ENCODE data around the gene GPER1. TPM values are rescaled to one million over a fixed set of nuclear protein-coding genes. Genes with fewer than 3 reads are reported as not detected.

The GPER1 gene
- total RNA-seq, 2 donors from 2014 or later: 0.25 TPM; not detected in 1

DNA sequence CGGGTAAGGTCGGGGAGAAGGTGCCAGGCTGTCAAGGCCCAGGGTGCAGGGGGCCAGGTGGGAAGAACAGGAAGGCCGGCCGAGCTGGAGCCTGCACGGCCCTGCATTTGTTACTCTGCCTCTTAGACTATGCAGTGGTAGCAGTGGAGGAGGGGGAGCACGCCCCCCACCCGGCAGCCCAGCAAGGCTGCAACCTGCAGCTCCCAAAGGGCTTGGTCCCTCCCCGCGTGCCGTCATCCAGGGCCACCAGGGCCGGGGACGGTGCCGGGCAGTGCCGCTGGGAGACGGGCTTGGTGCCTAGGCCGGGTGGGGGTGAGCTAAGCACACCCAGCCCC, 7.0 kb upstream of the GPER1 start:
- H3K27ac Mint-ChIP-seq: no peak overlapping the region
- ATAC-seq (no peak), DNase-seq (no peak)
- no peak overlapping the region for H3K4me3 Mint-ChIP-seq
- no peaks in the 10 kb centered on the region for H3K9me3 ChIP-seq (ENCODE audit: control insufficient read depth, low read length, poor library complexity, severe bottlenecking)
- H3K27me3 Mint-ChIP-seq: no peaks in the 10 kb centered on the region
- H3K4me1 Mint-ChIP-seq: peaks cover 2% of the 10 kb centered on the region
- no peaks in the 10 kb centered on the region for H3K36me3 Mint-ChIP-seq (ENCODE audit: low read depth)

DNA sequence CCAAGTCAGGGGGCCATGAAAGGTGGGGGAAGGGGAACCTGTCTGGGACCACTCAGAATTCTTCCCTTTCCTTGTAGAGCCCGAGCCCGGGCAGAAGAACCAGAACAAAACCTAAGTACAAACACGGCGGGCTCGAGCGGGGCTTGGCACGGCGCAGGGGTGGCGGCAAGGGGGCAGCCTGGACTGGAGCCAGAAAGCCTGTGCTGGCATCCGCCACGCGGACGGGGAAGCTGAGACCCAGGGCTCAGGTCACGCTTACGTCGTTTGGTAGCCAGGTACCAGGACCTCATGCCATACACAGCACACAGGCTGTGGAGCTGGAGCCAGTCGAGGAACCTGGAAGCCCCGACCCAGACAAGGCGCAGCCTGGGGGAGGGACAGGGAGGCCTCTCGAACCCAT, 6.6 kb upstream of the GPER1 start:
- no peak overlapping the region for H3K27ac Mint-ChIP-seq
- DNase-seq: no peak

DNA sequence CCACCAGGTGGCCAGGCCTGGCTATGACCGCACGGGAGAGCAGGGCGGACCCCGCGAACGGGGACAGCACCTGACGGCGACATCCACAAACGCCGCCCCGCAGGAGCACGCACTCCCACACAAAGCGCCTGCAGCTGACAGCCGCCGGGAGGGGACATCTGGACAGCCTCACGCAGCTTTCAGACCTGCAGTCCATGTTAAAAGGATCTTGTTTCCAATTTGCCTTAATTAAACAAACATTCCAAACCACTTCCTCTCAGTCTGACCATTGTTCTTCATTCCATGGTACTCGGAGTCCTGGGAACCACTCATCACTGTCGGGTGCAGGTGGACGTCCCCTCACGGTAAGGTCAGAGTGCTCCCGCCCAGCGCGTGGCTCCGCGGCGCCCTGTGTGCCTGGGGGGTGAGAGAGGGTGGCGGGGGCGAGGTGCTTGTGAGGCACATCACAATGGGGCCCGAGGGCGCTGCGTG, 5.9 kb upstream of the GPER1 start:
- ATAC-seq (no peak), DNase-seq (no peak)
- H3K27ac Mint-ChIP-seq: no peak overlapping the region

More for the DNA sequence above, 6.6 kb upstream of the GPER1 start:
- peaks cover 2% of the 10 kb centered on the region for H3K4me1 Mint-ChIP-seq
- no peak overlapping the region for H3K4me3 Mint-ChIP-seq
- ATAC-seq: no peak
- no peaks in the 10 kb centered on the region for H3K9me3 ChIP-seq (ENCODE audit: control insufficient read depth, low read length, poor library complexity, severe bottlenecking)
- H3K27me3 Mint-ChIP-seq: no peaks in the 10 kb centered on the region
- no peaks in the 10 kb centered on the region for H3K36me3 Mint-ChIP-seq (ENCODE audit: low read depth)

DNA sequence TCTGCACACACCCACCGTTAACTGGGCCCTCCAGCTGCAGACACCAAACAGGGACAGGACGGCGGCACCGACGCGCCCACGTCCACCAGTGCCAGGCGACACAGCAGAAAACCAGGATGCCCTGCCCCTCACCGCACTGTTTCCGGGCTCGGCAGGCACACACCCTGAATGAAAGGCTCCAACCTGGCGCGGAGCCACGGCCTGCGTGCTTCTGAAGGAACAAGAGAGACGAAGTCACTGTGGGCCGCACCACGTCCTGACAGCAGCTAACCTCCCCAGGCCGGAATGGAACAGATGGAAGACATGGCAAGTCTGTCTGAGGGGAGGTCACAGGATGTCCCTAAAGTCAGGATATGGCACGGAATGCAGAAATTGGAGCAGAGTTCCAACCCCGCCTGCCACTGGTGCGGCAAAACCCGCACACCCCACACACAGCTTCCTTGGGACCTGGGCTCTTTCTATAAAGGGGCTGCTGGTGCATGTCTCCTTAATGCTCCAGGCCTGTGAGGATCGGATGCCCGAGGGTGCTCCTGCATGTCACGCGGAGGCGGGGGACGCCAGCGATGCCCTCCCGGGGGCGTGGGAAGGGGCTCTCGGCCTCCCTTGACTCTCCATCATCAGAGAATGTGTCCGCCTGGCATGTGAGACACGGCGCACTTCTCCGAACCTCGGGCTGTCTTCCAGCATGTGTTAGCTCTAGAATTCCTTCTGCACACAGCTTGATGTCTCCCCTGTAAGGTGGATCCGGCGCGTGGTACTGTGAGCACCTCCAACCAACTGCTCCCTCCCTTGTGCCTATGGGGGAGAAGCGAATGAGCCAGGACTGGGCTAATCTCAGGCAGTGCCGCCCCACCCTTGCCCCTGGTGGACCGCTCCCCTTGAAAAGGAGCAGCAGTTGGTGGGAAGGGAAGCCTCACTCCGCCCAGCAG, 3.9 kb upstream of the GPER1 start:
- H3K36me3 Mint-ChIP-seq (ENCODE audit: low read depth): no peaks in the 10 kb centered on the region
- H3K27ac Mint-ChIP-seq: no peak overlapping the region
- no peaks in the 10 kb centered on the region for H3K9me3 ChIP-seq (ENCODE audit: control insufficient read depth, low read length, poor library complexity, severe bottlenecking)
- DNase-seq: no peak
- no peak overlapping the region for H3K4me3 Mint-ChIP-seq
- peaks cover 12% of the 10 kb centered on the region for H3K4me1 Mint-ChIP-seq
- ATAC-seq: no peak
- no peaks in the 10 kb centered on the region for H3K27me3 Mint-ChIP-seq

More for the DNA sequence above, 5.9 kb upstream of the GPER1 start:
- H3K4me1 Mint-ChIP-seq: peaks cover 7% of the 10 kb centered on the region
- H3K27me3 Mint-ChIP-seq: no peaks in the 10 kb centered on the region
- no peak overlapping the region for H3K4me3 Mint-ChIP-seq
- no peaks in the 10 kb centered on the region for H3K9me3 ChIP-seq (ENCODE audit: control insufficient read depth, low read length, poor library complexity, severe bottlenecking)
- no peaks in the 10 kb centered on the region for H3K36me3 Mint-ChIP-seq (ENCODE audit: low read depth)

DNA sequence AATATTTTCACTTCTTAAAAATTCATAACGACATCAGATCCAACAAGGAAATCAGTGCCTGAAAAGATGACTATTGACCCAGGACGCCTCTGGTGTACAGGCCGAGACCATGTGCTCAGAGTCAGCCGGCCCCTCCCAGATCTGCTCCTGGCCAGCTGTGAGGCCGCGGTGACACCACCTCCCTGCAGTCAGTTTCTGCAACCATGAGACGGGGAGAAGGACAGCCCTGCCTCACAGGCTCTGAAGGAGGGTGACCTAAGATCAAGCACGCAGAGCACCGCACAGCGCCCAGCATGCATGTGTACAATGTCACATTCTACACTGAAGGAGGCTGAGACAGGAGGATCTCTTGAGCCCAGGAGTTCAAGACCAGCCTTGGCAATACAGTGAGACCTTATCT, 2.6 kb upstream of the GPER1 start:
- H3K9me3 ChIP-seq (ENCODE audit: control insufficient read depth, low read length, poor library complexity, severe bottlenecking): no peaks in the 10 kb centered on the region
- Mint-ChIP-seq H3K36me3 (ENCODE audit: low read depth) (no peaks in the 10 kb centered on the region), H3K27me3 (no peaks in the 10 kb centered on the region), H3K4me3 (no peak overlapping the region), H3K27ac (no peak overlapping the region), H3K4me1 (peaks cover 12% of the 10 kb centered on the region)
- no peak for DNase-seq
- ATAC-seq: no peak

DNA sequence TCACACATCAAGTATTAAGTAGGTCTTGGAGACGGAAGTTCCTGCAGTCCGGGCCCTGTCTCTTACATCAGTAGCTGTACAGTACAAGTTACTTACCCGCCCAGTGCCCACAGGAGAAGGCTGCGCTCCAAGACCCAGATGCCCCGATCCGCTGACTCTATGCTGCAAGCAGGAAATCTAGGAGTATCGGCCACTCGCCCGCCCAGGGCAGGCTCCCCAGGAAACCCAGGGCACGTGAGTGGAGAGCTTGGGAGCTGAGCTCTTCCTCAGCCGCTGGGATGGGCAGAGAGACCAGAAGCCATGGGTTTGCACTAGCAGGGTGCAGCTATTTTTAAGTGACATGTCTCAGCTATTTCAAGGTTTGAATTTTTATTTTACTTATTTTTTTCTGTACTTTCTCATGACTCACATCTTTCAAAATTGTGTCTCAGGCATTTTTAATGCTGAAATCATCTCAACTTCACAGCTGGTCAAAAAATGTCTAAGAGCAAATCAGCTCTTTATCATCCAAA, 1.9 kb upstream of the GPER1 start:
- no peak for ATAC-seq
- no peaks in the 10 kb centered on the region for H3K9me3 ChIP-seq (ENCODE audit: control insufficient read depth, low read length, poor library complexity, severe bottlenecking)
- Mint-ChIP-seq H3K4me3 (no peak overlapping the region), H3K27me3 (no peaks in the 10 kb centered on the region), H3K27ac (no peak overlapping the region), H3K4me1 (peaks cover 12% of the 10 kb centered on the region), H3K36me3 (ENCODE audit: low read depth) (no peaks in the 10 kb centered on the region)
- no peak for DNase-seq

DNA sequence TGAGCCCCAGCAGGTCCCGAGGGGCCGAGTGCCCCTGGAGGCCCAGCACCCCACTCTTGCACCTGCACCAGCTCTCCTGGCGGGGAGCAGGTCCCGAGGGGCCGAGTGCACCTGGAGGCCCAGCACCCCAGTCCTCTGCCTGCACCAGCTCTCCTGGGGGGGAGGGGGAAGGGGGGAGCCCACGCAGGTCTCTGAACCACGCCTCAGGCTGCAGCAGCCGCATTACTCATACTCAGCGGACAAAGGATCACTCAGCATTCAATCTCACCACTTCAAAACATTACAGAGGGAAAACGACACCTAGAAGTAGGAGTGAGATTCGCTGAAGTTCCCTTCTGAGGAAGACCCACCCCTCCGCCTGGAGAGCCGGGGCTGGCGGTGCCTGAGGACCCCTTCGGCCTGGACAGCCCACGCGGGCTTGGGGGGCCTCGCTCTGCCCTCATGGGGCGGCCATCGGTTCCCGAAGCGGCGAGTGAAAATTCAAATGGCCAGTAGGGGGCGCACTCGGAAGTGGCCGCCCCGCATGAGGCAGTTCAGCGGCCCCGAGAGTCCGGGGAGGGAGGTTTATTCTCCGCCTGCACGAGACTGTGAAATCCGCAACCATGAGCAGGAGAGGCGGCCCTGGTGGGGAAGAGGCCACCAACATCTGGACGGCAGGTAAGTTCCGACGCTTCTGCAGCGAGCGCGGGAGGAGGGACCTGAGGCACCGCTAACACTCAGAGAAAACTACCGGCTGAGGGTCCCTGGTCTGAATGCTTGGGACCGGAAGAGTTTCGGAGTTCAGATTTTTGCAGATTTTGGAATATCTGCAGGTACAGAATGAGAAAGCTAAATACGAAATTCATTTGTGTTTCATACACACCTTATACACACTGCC, 1.1 kb upstream of the GPER1 start:
- peak; percentile 51 to 73 (median 65) for DNase-seq
- Mint-ChIP-seq H3K36me3 (ENCODE audit: low read depth) (peaks cover under 1% of the 10 kb centered on the region), H3K27ac (no peak overlapping the region), H3K4me3 (peak overlapping the region; percentile 73), H3K27me3 (no peaks in the 10 kb centered on the region), H3K4me1 (peaks cover 12% of the 10 kb centered on the region)
- no peaks in the 10 kb centered on the region for H3K9me3 ChIP-seq (ENCODE audit: control insufficient read depth, low read length, poor library complexity, severe bottlenecking)
- peak; percentile 84 for ATAC-seq

DNA sequence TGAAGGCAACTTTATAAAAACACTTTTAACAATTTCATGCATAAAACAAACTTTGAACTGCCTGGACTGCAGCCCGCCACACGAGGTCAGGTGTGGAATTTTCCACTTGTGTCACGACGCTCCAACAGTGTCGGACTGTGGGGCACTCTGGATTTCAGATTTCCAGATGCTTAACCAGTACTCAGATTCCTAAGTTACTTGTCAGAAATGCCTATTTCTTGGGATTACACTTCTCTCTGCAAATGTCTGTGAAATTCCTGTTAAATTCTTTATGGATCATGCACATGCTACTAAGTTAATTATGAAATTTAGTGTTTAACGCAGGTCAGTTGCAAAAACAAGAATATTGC, 473 bp upstream of the GPER1 start:
- no peaks in the 10 kb centered on the region for H3K9me3 ChIP-seq (ENCODE audit: control insufficient read depth, low read length, poor library complexity, severe bottlenecking)
- no peak for DNase-seq
- H3K4me3 Mint-ChIP-seq: no peak overlapping the region
- peaks cover 2% of the 10 kb centered on the region for H3K36me3 Mint-ChIP-seq (ENCODE audit: low read depth)
- no peak overlapping the region for H3K27ac Mint-ChIP-seq
- peaks cover 12% of the 10 kb centered on the region for H3K4me1 Mint-ChIP-seq
- no peak for ATAC-seq
- no peaks in the 10 kb centered on the region for H3K27me3 Mint-ChIP-seq

DNA sequence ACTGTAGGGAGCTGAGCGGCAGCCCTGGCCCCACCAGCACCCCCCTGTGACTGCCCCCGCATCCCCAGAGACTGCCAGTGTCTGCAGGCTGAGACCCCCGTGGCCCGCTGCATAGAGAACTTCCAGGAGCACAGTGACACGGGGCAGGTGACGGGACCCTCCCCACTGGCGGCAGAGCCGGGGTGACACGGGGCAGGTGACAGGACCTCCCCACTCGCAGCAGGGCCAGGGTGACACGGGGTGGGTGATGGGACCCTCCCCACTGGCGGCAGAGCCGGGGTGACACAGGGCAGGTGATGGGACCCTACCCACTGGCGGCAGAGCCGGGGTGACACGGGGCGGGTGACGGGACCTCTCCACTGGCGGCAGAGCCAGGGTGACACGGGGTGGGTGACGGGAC, 2.3 kb downstream of the GPER1 start:
- DNase-seq (no peak), ATAC-seq (no peak)
- Mint-ChIP-seq H3K4me1 (peaks cover 14% of the 10 kb centered on the region), H3K4me3 (no peak overlapping the region), H3K27ac (no peak overlapping the region), H3K27me3 (no peaks in the 10 kb centered on the region), H3K36me3 (ENCODE audit: low read depth) (peaks cover 4% of the 10 kb centered on the region)
- no peaks in the 10 kb centered on the region for H3K9me3 ChIP-seq (ENCODE audit: control insufficient read depth, low read length, poor library complexity, severe bottlenecking)

DNA sequence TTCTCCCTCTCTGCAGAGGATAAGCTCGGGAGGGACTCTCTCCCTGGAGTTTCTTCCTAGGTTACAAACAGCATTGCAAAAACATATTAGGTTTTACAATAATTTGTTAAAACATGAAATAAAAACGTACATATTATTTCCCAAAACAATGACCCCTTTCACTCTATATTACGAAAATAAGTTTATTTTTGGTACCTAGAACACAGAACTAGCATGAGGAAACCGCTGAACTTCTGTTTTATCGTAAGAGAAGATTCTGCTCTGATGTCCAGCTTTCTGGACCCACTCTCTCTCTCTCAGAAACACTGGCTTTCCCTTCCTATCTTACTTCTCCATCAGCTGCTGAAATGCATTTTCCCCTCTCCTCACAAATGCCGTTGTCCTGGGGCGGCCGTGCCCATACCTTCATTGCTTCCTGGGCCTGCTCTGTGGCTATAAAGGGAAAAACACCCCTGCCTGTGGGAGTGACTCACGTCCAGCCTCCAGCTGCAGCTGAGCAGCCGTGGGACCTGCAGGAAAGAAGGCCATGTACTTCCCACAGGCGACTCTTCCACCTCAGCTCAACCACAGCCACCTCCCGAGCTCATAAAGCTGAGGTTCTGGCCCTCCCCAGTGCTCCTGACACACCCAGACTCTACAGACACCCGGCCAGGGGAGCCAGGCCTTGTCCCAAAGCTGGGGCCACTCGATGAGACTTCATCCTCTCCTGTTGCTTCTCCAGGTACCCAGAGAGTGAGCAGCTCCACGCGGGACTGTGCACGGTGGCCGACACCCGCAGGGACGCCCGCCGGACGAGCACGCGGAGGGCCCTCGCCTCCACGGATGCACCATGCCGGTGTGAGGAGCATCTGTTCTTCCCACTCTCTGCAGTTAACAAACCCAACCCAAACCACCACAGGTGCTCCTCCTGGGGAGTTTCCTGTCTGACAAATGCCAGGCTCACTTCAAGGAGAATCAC, 3.1 kb downstream of the GPER1 start:
- peak overlapping the region; percentile 21 for H3K27ac Mint-ChIP-seq
- no peak for ATAC-seq
- peaks cover 18% of the 10 kb centered on the region for H3K4me1 Mint-ChIP-seq
- no peak for DNase-seq
- no peaks in the 10 kb centered on the region for H3K27me3 Mint-ChIP-seq
- H3K36me3 Mint-ChIP-seq (ENCODE audit: low read depth): peaks cover 4% of the 10 kb centered on the region
- no peaks in the 10 kb centered on the region for H3K9me3 ChIP-seq (ENCODE audit: control insufficient read depth, low read length, poor library complexity, severe bottlenecking)
- H3K4me3 Mint-ChIP-seq: no peak overlapping the region

DNA sequence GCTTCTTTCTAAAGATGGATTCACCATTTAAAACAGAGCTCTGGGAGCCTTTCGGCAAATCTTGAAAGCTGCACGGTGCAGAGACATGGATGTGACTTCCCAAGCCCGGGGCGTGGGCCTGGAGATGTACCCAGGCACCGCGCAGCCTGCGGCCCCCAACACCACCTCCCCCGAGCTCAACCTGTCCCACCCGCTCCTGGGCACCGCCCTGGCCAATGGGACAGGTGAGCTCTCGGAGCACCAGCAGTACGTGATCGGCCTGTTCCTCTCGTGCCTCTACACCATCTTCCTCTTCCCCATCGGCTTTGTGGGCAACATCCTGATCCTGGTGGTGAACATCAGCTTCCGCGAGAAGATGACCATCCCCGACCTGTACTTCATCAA, 3.7 kb downstream of the GPER1 start:
- H3K9me3 ChIP-seq (ENCODE audit: control insufficient read depth, low read length, poor library complexity, severe bottlenecking): no peaks in the 10 kb centered on the region
- peaks cover 4% of the 10 kb centered on the region for H3K36me3 Mint-ChIP-seq (ENCODE audit: low read depth)
- no peaks in the 10 kb centered on the region for H3K27me3 Mint-ChIP-seq
- no peak overlapping the region for H3K4me3 Mint-ChIP-seq
- ATAC-seq (no peak), DNase-seq (no peak)
- H3K4me1 Mint-ChIP-seq: peaks cover 16% of the 10 kb centered on the region
- peak overlapping the region; percentile 21 for H3K27ac Mint-ChIP-seq

DNA sequence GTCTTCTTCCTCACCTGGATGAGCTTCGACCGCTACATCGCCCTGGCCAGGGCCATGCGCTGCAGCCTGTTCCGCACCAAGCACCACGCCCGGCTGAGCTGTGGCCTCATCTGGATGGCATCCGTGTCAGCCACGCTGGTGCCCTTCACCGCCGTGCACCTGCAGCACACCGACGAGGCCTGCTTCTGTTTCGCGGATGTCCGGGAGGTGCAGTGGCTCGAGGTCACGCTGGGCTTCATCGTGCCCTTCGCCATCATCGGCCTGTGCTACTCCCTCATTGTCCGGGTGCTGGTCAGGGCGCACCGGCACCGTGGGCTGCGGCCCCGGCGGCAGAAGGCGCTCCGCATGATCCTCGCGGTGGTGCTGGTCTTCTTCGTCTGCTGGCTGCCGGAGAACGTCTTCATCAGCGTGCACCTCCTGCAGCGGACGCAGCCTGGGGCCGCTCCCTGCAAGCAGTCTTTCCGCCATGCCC, 4.3 kb downstream of the GPER1 start:
- ATAC-seq: no peak
- H3K27ac Mint-ChIP-seq: no peak overlapping the region
- no peak overlapping the region for H3K4me3 Mint-ChIP-seq

More for the DNA sequence above, 4.3 kb downstream of the GPER1 start:
- H3K27me3 Mint-ChIP-seq: no peaks in the 10 kb centered on the region
- peaks cover 4% of the 10 kb centered on the region for H3K36me3 Mint-ChIP-seq (ENCODE audit: low read depth)
- H3K4me1 Mint-ChIP-seq: peaks cover 11% of the 10 kb centered on the region
- H3K9me3 ChIP-seq (ENCODE audit: control insufficient read depth, low read length, poor library complexity, severe bottlenecking): no peaks in the 10 kb centered on the region
- no peak for DNase-seq

Measured in T-helper 17 cell (primary cell).